Activated T-helper 2 cell treated with anti-CD3 and anti-CD28 coated beads, Interferon-gamma antibody, Interleukin-2, Interleukin-4, amounts not matched to agents 10 μg/mL and 5 μg/mL and 100 μg/mL, durations not matched to agents 14 hours and 24 hours and 36 hours (primary cell): ENCODE results near the gene MYCL. TPM values are rescaled to one million over a fixed set of nuclear protein-coding genes. Genes with fewer than 3 reads are reported as not detected.

Experiments used
- DNase-seq: peaks from one replicate; pipeline ENCODE4 v3.0.0; 2021; ENCODE audit warnings: low spot score
- H3K27ac Mint-ChIP-seq: one replicate; pipeline ENCODE4 v1.8.0; 2021; ENCODE audit warnings: mixed read lengths
- H3K27me3 Mint-ChIP-seq: one replicate; pipeline ENCODE4 v1.8.0; 2021; ENCODE audit warnings: low read depth, mixed read lengths
- H3K36me3 Mint-ChIP-seq: one replicate; pipeline ENCODE4 v1.8.0; 2021; ENCODE audit warnings: low read depth, mixed read lengths
- H3K4me1 Mint-ChIP-seq: one replicate; pipeline ENCODE4 v1.8.0; 2021; ENCODE audit warnings: low read depth, mixed read lengths
- H3K4me3 Mint-ChIP-seq: one replicate; pipeline ENCODE4 v1.8.0; 2021; ENCODE audit warnings: low read depth, mild to moderate bottlenecking, moderate library complexity, mixed read lengths
- H3K9me3 Mint-ChIP-seq: one replicate; pipeline ENCODE4 v1.8.0; 2021; ENCODE audit warnings: mixed read lengths
- intact Hi-C: fragments of 100-400 bp; cut with micrococcal nuclease; formaldehyde crosslinking; loops from one replicate; pipeline ENCODE4 v1.15.1; 2023
- total RNA-seq: library from RNA; stranded (reverse); gene quantifications from 2 replicates; pipeline ENCODE4 v1.2.3, GENCODE V29; 2022

The MYCL gene
- total RNA-seq, 1 donor from 2014 or later, result 0.50 TPM

DNA sequence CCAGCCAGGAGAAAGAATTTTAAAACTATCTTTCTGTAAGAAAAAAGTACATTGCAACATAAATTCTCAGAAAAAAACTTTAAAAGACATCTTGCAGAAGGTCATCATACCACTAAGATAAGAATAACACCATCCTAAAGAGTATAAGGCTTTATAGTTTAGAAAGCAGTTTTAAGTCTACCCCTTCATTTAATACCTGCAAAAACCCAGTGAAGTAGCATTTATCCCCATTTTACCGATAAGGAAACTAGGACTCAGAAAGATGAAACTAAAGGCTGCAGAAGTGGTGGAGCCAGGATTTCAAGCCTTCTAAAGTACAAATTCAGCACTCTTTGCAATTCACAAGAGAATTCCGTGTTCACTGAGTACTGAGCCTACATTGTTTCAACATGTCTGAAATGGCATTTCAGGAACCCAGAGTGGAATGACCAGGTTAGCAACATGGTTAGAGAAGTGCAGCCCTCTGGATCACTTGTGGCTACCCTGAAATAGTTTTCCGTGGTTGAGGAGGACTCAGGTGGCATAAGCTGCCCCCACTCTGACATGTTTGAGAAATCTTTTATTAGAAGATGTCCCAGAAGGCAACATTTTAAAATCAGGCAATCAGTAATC is 6.7 kb downstream of the MYCL start:
- peaks cover 7% of the 10 kb centered on the region for H3K4me1 Mint-ChIP-seq
- no peak overlapping the region for H3K4me3 Mint-ChIP-seq
- peaks cover 80% of the 10 kb centered on the region for H3K27me3 Mint-ChIP-seq
- no peak overlapping the region for H3K27ac Mint-ChIP-seq
- no peaks in the 10 kb centered on the region for H3K36me3 Mint-ChIP-seq
- no peak for DNase-seq
- H3K9me3 Mint-ChIP-seq, result no peaks in the 10 kb centered on the region
- intact Hi-C loops, result no loop called here

DNA sequence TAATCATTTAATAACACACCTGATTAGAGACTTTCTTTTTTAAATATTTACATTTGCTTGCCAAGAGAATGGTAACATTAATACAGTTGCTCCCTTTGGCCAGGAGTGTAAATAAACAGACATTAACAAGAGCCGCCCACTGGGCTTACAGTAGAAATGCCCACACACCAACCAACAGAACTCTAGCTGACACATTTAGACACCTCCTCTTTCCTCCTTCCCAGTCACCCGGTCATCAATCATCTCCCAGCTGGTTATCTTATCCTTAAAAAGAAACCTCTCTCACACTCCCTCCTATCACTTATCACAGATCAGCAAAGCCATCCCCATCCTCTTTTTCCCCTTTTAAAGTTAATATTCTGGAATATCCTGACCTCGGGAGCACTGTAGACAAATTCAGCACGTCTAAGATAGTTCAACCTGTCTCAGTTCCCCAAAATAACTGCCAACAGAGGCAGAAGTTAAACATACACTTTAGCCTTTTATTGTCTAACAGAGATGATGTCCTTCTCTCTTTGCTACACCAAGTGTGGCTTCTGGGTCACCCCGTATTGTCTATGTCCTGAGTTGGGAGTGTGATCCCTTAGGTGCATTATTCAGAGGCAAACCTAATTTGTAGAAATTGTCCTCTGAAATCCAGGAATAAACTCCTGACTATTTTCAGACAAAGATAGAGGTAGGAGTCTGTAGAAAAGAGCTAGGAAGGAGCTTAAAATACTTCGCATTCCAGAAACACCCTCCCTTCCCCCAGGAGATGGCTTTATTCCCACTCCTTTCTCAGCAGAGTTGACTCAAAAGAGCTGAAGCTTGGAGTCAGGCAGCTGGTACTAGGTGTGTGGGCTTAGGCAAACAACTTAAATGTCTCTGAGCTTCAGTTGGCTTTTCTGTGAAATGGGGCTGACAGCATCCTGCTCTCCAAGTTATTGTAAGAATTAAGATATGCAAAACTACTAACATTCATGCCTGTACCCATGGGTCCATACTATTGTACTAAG is 8.8 kb downstream of the MYCL start:
- Mint-ChIP-seq H3K9me3 (no peaks in the 10 kb centered on the region), H3K27me3 (peaks cover 61% of the 10 kb centered on the region), H3K27ac (no peak overlapping the region), H3K4me1 (peaks cover 7% of the 10 kb centered on the region), H3K36me3 (no peaks in the 10 kb centered on the region), H3K4me3 (no peak overlapping the region)
- intact Hi-C loops, result no loop called here
- no peak for DNase-seq

DNA sequence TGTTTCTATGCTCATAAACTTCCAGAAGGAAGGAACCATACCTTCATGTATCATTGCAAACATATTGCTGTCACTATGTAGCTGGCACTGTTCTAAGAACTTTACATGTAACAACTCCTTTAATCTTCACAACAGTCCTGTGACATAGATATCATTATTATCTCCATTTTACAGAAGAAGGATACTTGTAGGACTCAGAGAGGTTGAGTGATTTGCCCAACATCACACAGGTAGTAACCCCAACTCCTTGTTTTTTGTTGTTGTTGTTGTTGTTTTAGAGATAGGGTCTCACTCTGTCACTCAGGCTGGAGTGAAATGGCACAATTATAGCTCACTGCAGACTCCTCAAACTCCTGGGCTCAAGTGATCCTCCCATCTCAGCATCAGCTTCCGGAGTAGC is 10.8 kb downstream of the MYCL start:
- no peak for DNase-seq
- Mint-ChIP-seq H3K4me3 (no peak overlapping the region), H3K4me1 (peaks cover 7% of the 10 kb centered on the region), H3K36me3 (no peaks in the 10 kb centered on the region), H3K27me3 (peaks cover 45% of the 10 kb centered on the region), H3K9me3 (no peaks in the 10 kb centered on the region), H3K27ac (no peak overlapping the region)
- intact Hi-C loops, result no loop called here

DNA sequence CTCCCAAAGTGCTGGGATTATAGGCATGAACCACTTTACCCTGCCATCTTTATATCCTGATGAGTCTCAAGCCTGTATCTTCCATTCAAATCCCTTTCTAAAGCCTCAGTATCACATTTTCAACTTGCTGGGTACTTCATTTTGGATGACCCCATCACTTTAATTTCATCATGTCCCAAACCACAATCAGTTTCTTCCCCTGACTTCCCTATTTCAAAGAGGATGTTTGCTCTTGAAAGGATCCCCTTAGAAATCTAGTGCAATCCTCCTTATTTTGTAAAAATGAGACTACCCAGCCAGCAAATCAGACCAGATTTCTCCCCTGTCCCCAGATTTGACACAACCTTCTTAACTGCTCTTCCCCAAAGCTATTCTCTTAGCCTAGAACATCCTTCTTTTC is 11.4 kb downstream of the MYCL start:
- no peak overlapping the region for H3K4me3 Mint-ChIP-seq
- intact Hi-C loops, result no loop called here
- H3K9me3 Mint-ChIP-seq, result no peaks in the 10 kb centered on the region
- H3K27me3 Mint-ChIP-seq, result peaks cover 41% of the 10 kb centered on the region
- DNase-seq, result no peak
- peaks cover 7% of the 10 kb centered on the region for H3K4me1 Mint-ChIP-seq
- H3K27ac Mint-ChIP-seq, result no peak overlapping the region
- H3K36me3 Mint-ChIP-seq, result no peaks in the 10 kb centered on the region

DNA sequence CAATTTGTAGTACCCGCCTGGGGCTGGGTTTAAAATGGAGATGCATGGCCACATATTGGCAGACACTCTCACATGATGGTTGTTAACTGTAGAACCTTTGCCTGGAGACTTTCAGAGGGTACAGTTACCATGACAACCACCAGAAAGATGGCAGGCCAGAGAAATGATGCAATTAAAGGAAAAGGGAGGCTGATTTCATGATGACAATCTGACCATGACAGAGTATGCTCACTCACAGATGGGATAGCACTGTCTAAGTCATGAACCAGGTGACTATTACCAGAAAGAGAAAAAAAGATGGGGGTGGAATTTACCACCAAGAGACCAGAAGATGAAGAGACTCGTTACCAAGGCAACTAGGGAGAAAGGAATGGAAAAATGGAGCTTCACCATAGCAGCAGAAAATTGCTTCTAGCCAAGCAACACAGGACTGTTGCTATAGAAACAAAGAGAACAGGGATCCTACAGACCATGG is 14.9 kb downstream of the MYCL start:
- Mint-ChIP-seq H3K27ac (no peak overlapping the region), H3K27me3 (peaks cover 10% of the 10 kb centered on the region), H3K9me3 (no peaks in the 10 kb centered on the region), H3K36me3 (peaks cover 8% of the 10 kb centered on the region), H3K4me3 (no peak overlapping the region), H3K4me1 (peaks cover 11% of the 10 kb centered on the region)
- intact Hi-C loops, result no loop called here
- no peak for DNase-seq

DNA sequence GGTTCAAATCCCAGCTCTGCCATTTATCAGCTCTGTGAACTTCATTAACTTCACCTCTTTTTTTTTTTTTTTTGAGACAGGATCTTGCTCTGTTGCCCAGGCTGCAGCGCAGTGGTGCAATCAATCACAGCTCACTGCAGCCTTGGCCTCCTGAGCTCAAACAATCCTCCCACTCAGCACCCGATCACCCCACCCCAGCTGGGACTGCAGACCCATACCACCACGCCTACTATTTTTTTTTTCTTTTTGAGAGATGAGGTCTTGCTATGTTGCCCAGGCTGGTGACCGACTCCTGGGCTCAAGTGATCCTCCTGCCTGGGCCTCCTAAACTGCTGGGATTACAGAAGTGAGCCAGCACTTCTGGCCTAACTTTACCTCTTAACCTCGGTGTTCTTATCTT is 16.2 kb downstream of the MYCL start:
- Mint-ChIP-seq H3K9me3 (no peaks in the 10 kb centered on the region), H3K27me3 (peaks cover 5% of the 10 kb centered on the region), H3K4me1 (peaks cover 18% of the 10 kb centered on the region), H3K4me3 (no peak overlapping the region), H3K36me3 (peaks cover 15% of the 10 kb centered on the region), H3K27ac (no peak overlapping the region)
- intact Hi-C loops, result no loop called here
- no peak for DNase-seq

DNA sequence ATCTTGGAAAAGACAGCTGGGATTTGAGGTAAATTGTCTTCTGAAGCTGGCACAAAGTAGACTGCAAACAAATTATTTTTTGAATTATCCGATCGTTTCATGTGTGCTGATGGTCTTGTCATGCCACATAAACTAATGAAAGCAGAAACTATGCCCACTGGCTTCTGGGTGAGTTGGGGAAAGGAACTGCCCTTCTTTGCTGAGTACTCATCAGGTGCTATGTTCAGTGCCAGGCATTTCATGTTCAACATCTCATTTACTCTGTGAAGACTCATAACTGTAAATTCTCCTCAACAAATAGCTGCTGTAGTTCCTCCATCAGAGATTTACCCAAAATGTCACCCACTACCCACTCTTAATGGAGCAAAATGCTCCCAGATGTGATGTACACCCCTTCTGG is 19.6 kb downstream of the MYCL start:
- Mint-ChIP-seq H3K9me3 (no peaks in the 10 kb centered on the region), H3K27ac (no peak overlapping the region), H3K27me3 (no peaks in the 10 kb centered on the region), H3K36me3 (peaks cover 28% of the 10 kb centered on the region), H3K4me1 (peaks cover 22% of the 10 kb centered on the region), H3K4me3 (peak overlapping the region; percentile 95)
- DNase-seq, result no peak
- intact Hi-C loops, result loop anchor here (2.0 kb wide), 1 partner anchor 21 kb away; no protein-coding TSS in a partner anchor

DNA sequence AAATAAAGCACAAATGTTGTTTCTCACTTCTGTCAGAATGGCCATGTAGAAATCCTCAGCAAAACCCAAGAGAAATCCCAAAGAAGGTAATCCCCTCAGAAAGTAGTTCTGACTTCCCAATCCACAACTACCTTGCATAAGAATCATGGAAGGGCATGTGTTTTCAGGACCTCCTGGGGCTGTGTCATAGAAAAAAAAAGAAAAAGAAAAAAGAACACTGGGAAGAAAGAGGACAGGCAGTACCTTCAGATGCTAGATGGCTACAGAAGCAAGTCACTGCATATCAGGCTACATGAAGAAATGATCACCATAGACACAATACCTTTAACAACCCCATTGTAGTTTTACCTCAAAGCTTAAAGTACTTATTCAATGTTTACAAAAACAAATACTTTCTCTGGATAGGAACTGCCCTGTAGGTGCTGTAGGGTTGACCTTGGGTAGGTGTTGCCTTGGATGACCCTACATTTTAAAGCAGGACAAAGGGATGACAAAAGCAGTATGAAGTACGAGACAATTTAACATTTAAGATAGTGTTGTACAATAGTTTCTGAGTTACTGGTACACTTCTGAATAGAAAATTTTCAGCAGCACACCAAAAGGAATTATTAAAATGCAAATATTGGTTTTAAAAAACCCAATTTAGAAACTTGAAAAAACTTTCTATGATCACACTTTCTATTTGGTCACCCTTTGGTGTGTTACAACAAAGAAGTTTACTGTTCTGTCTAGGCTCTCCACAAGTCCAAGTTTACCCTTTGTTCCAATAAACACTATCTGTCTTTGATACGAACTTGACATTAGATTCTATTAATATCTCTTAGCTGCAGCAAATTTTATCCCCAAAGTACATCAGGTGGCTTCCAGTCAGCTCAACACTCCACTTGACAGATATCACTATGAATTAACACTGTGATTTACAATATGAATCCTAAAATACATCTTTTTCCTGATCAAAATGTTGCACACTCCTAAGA is 23.4 kb downstream of the MYCL start:
- intact Hi-C loops, result no loop called here
- Mint-ChIP-seq H3K4me1 (peaks cover 27% of the 10 kb centered on the region), H3K9me3 (no peaks in the 10 kb centered on the region), H3K27ac (no peak overlapping the region), H3K27me3 (no peaks in the 10 kb centered on the region), H3K4me3 (no peak overlapping the region), H3K36me3 (peaks cover 40% of the 10 kb centered on the region)
- DNase-seq, result no peak

DNA sequence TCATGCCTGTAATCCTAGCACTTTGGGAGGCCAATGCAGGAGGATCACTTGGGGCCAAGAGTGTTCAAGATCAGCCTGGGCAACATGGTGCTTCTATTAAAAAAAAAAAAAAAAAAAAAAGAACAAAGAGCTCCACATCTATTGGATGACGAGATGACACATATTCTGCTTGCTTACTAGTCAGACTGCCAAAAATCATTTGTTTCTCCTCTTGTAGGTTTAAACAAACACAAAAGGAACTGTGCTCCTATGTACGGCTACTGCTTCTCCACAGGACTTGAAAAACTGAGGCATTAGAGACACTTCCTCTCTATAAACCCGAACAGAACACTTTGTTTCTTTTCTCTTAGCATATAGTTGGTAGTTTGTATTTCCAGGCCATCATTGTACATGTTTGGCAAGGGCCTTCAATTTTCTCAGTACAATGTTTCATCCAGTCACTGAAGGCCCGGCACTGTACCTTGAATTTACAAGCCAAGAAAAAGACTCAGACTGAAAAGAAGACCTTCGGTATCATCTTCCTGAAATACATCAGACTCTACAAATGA is 24.4 kb downstream of the MYCL start:
- DNase-seq, result no peak
- Mint-ChIP-seq H3K9me3 (no peaks in the 10 kb centered on the region), H3K36me3 (peaks cover 35% of the 10 kb centered on the region), H3K27ac (no peak overlapping the region), H3K4me1 (peaks cover 24% of the 10 kb centered on the region), H3K27me3 (no peaks in the 10 kb centered on the region), H3K4me3 (no peak overlapping the region)
- intact Hi-C loops, result no loop called here

DNA sequence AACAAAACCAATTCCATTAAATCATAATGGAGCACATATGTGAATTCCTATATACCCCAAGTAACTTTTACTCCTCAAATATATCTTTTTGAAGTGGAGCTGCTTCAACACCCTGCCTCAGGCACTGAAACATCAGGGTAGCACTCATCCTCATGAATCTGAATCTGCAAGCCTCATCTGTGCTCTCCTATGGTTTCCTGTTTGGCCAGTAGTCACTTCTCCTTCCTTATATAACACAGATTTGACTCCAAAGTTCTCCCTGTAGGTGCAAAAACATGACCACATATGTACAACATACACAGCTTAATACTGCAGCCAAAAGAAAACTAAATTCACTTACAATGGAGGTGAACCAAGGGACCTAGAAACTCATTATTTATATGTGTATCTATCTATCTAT is 25.6 kb downstream of the MYCL start:
- no peaks in the 10 kb centered on the region for H3K27me3 Mint-ChIP-seq
- no peak overlapping the region for H3K27ac Mint-ChIP-seq
- peaks cover 16% of the 10 kb centered on the region for H3K4me1 Mint-ChIP-seq
- H3K4me3 Mint-ChIP-seq, result no peak overlapping the region
- DNase-seq, result no peak
- H3K9me3 Mint-ChIP-seq, result no peaks in the 10 kb centered on the region
- peaks cover 34% of the 10 kb centered on the region for H3K36me3 Mint-ChIP-seq
- intact Hi-C loops, result no loop called here

DNA sequence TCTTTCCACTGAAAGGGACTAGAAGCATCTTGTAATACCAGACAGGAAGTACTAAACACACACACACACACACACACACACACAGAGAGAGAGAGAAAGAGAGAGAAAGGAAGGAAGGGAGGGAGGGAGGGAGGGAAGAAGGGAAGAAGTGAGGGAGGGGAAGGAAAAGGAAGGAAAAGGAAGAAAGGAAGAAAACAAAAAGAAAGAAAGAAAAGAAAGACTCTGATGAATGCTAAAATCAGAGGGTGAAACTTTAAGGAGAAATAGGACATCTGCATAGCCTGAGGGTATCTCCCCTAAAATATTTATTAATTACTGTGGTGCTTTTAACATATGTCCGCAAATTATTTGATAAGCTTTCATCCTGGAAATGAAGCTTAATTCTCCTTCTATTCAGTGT is 29.0 kb downstream of the MYCL start:
- intact Hi-C loops, result no loop called here
- no peak for DNase-seq
- Mint-ChIP-seq H3K9me3 (no peaks in the 10 kb centered on the region), H3K4me1 (peaks cover 11% of the 10 kb centered on the region), H3K27ac (no peak overlapping the region), H3K27me3 (no peaks in the 10 kb centered on the region), H3K36me3 (peaks cover 40% of the 10 kb centered on the region), H3K4me3 (no peak overlapping the region)

DNA sequence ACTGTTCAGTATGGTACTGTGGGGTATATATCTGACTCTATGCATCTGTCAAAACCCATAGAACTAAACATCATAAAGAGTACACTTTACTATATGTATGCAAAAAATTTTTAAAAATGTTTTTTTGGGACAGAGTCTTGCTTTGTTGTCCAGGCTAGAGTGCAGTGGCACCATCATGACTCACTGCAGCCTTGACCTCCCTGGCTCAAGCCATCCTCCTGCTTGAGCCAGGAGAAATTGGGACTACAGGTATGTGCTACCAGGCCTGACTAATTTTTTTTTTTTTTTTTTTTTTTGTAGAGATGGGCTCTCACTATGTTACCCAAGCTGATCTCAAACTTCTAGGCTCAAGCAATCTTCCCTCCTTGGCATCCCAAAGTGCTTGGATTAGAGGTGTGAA is 29.9 kb downstream of the MYCL start:
- Mint-ChIP-seq H3K4me3 (no peak overlapping the region), H3K27me3 (no peaks in the 10 kb centered on the region), H3K4me1 (peaks cover 11% of the 10 kb centered on the region), H3K9me3 (no peaks in the 10 kb centered on the region), H3K36me3 (peaks cover 36% of the 10 kb centered on the region), H3K27ac (no peak overlapping the region)
- no peak for DNase-seq
- intact Hi-C loops, result no loop called here
